Medulla oblongata (tissue), 1 donor: ENCODE data around the gene CTSE.
"Not testable (repeated sequence)": the region's sequence is repeated elsewhere in the genome, so short reads cannot be mapped to it uniquely, and the experiment has no call there.

Experiments used
- DNase-seq: peaks from one replicate; pipeline ENCODE4 v3.0.0-alpha.2; 2015; ENCODE audit errors: extremely low spot score

CTSE gene

GRCh38 chr1:206023695-206024094, at the start of gene CTSE:
Gene CTSE, minus strand, starts transcription at chr1:206023895. Its CDS starts 104 bp downstream, at chr1:206023791.
- no peak for DNase-seq

DNA sequence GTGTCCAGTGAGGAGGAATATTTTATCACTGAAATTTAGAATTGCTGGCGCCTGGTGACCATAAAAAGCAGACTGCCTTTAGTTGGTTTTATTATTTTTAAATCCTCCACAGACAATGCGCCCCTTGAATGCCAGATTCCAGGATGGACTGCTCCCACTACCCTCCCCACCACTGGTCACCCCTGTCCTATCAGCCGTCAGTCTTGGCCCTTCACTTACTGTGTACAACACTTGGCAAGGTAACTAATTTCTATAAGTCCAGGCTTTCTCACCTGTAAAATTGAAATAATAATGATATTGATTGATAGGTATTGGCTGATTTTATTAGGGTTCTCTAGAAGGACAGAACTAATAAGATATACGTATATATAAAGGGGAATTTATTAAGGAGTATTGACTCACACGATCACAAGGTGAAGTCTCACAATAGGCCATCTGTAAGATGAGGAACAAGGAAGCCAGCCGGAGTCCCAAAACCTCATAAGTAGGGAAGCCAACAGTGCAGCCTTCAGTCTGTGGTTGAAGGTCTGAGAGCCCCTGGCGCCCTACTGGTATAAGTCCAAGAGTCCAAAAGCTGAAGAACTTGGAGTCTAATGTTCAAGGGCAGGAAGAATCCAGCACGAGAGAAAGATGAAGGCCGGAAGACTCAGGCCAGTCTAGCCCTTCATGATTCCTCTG, 47.1 kb upstream of the CTSE start:
- DNase-seq: peak; percentile 21

- peak; percentile 30 for DNase-seq
These were observed 44.6 kb upstream of the CTSE start for GRCh38 chr1:206068314-206068713.

- DNase-seq: peak; percentile 12
These were observed 44.0 kb upstream of the CTSE start for GRCh38 chr1:206067486-206068227.

DNA sequence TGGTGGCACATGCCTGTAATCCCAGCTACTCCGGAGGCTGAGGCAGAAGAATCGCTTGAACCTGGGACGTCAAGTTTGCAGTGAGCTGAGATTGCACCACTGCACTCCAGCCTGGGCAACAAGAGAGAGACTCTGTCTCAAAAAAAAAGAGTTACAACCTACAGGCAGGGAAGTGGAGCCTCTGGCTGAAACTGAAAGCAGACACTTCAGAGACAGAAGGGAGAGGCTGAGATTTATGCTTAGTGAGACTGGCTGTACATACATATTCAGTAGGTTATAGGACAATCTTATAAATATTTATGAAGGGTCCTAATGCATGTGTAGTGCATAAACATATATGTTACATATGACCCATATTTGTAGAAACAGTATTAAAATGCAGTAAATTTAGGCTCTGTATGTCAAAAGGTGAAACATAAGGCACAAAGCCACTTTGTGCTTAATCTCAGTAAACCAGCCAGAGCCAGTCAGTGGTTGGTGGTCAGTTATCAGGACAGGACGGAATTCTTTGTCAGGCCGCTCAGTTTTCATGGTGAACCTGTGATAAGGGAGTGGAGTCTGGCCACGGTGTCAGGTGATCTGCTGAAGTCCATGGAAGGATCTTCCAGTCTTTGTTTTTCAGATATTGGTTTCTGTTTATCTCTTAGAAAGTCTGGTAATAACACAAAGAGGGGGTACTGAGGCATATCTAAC, 42.9 kb upstream of the CTSE start:
- peak; percentile 50 for DNase-seq

DNA sequence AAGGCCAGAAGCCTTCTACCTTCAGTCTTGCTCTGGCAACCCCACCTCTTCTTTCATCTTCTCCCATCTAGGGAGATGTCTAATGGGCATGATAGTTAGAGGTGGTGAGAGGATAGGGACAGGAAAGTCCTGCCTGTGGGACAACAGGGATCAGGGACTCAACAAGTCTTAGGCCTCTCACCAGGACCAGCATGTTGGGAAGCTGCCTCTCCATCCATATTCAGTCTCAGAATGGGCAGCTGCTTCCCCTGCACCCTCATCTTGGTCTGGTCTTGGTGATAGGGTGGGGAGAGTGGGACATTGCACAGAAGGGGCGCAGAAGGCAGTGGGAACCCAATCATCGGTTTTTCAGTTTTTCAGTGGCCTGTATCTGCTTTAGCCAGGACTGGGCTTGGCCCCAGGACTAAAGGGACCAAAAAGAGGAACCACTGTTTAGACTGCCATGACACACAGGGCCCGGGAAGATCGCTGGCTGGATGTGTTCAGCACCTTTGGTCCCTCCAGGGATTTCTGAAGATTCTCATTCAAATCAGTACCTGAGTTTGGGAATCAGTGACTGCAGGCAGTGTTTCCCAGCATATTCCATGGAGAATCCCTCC, 42.0 kb upstream of the CTSE start:
- no peak for DNase-seq

GRCh38 chr1:206064501-206064900, 40.8 kb upstream of the CTSE start:
- DNase-seq: not testable (repeated sequence)

GRCh38 chr1:206064001-206064400, 40.3 kb upstream of the CTSE start:
- not testable (repeated sequence) for DNase-seq

GRCh38 chr1:206062464-206062863, 38.8 kb upstream of the CTSE start:
- no peak for DNase-seq

DNA sequence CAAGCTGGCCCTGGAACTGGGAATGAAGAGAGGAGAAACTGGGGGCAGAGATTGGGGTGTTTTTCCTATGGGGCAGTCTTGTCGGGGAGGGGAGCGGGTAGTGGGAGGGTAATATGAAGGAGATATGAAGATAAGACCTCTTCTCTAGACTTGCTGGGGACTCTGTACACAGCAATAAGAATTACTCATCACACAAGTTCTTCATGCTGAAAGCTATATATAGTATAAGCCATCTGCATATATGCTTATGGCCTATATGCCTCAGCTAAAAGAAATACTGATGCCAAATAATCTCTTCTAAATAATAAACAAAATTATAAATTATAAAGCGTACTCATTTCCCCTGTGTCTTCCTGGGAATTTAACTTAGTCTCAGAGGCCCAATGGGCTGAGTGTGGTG, 37.1 kb upstream of the CTSE start:
- DNase-seq: no peak

DNA sequence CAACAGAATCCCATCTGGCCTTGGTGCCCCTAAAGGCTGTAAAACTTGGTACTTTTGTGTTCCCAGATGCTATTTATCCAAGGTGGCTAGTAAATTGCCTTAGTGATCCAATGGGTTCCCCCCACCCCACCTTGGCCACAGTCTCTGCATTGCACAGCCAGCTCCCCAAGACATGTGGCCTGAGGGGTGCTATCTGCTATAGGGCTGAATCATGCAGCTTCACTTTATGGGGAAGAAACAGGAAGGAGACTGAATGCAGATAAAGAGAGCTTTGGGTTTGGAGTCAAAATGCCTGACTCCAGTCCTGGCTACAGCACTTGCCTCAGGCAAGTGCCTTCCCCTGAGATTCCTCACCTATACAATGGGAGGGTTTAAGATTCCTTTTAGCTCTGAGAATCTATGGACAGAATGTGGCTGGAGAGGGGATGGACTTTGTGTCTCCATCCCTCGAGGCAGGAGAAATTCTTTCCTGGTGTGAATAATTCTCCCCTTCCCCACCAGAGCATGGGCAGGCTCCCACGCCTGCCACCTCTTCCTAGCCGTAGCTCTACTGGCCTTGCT, 35.7 kb upstream of the CTSE start:
- DNase-seq: no peak

- no peak for DNase-seq
These were observed 35.2 kb upstream of the CTSE start for GRCh38 chr1:206058927-206059292.

DNA sequence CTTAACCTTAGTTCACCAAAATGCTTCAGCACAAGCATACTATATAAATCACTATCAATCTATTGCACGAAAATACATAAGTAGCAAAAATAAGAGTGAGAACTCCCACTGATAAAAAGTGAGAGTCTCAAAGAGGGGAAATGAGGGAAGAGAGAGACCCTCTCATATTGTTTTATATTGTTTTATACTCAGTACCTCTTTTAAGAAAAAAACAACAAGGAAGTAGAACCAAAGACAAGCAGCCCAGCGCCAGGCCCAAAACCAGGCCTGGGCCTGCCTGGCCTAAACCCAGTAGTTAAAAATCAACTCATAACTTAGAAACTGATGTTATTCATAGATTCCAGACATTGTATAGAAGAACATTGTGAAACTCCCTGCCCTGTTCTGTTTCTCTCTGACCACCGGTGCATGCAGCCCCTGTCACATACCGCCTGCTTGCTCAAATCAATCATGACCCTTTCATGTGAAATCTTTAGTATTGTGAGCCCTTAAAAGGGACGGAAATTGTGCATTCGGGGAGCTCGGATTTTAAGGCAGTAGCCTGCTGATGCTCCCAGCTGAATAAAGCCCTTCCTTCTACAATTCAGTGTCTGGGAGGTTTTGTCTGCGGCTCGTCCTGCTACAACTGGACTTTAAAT, 34.7 kb upstream of the CTSE start:
- DNase-seq: not testable (repeated sequence)

DNA sequence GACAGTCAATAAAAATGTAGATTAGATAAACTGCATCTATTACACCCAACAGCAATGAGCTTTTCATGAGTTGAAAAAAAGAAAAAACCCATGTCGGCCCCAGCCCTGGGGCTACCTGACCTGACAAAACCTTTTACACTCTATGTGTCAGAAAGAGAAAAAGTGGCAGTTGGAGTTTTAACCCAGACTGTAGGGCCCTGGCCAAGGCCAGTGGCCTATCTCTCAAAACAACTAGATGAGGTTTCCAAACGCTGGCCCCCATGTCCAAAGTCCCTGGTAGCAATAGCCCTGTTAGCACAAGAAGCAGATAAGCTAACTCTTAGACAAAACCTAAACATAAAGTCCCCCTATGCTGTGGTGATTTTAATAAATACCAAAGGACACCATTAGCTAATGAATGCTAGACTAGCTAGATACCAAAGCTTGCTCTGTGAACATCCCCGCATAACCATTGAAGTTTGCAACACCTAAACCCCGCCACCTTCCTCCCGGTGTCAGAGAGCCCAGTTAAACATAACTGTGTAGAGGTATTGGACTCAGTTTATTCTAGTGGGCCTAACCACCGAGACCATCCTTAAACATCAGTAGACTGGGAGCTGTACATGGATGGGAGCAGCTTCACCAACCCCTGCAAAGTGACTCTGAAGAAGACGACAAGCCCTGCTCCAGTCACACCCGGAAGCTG, 32.1 kb upstream of the CTSE start:
- not testable (repeated sequence) for DNase-seq

GRCh38 chr1:206055069-206055625, 31.5 kb upstream of the CTSE start:
- DNase-seq: not testable (repeated sequence)

DNA sequence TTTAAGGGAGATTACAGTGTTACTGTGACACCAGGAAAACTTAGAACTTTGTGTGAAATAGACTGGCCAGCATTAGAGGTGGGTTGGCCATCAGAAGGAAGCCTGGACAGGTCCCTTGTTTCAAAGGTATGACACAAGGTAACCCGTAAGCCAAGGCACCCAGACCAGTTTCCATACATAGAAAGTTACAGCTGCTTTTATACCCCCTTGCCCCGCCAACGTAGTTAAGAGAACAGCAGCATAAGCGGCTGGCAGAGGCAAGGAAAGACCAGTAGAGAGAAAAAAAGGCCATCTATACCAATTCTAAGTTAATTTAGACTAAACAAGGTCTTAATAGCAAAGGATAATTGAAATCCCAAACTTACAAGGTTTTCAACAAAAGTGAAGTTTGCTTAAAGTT, 29.9 kb upstream of the CTSE start:
- DNase-seq: not testable (repeated sequence)

- DNase-seq: peak; percentile 41
These were observed 29.4 kb upstream of the CTSE start, which contains the start of gene RHEX for GRCh38 chr1:206052919-206053610. Gene RHEX, plus strand, starts transcription at chr1:206053173. Its CDS starts 44,656 bp downstream, at chr1:206097829.

GRCh38 chr1:206052231-206052865, 28.7 kb upstream of the CTSE start:
- DNase-seq: not testable (repeated sequence)

- peak; percentile 32 for DNase-seq
These were observed 27.1 kb upstream of the CTSE start for GRCh38 chr1:206050655-206051235.
